Rectal smooth muscle tissue (tissue), 1 donor: ENCODE results near the gene EBF3.

Source experiments
- H3K27ac ChIP-seq: one replicate; pipeline ENCODE4 v1.7.0; 2013; ENCODE audit warnings: low read depth, low read length, inconsistent platforms
- H3K27me3 ChIP-seq: one replicate; pipeline ENCODE4 v1.7.0; 2013; ENCODE audit warnings: low read length; ENCODE audit not compliant: control insufficient read depth, insufficient read depth
- H3K36me3 ChIP-seq: one replicate; pipeline ENCODE4 v1.7.0; 2013; ENCODE audit warnings: low read length; ENCODE audit not compliant: control insufficient read depth, insufficient read depth
- H3K4me1 ChIP-seq: one replicate; pipeline ENCODE4 v1.7.0; 2013; ENCODE audit warnings: low read length; ENCODE audit not compliant: control insufficient read depth, insufficient read depth
- H3K4me3 ChIP-seq: one replicate; pipeline ENCODE4 v1.7.0; 2013; ENCODE audit warnings: low read length
- H3K9ac ChIP-seq: one replicate; pipeline ENCODE4 v1.7.0; 2013; ENCODE audit warnings: low read length

The EBF3 gene

GRCh38 chr10:129792141-129792540 is 171.9 kb downstream of the EBF3 start:
- Histone ChIP-seq H3K27me3 (no peaks in the 10 kb centered on the region), H3K36me3 (no peaks in the 10 kb centered on the region), H3K4me1 (no peaks in the 10 kb centered on the region), H3K4me3 (no peak overlapping the region), H3K9ac (no peak overlapping the region), H3K27ac (no peak overlapping the region)

DNA sequence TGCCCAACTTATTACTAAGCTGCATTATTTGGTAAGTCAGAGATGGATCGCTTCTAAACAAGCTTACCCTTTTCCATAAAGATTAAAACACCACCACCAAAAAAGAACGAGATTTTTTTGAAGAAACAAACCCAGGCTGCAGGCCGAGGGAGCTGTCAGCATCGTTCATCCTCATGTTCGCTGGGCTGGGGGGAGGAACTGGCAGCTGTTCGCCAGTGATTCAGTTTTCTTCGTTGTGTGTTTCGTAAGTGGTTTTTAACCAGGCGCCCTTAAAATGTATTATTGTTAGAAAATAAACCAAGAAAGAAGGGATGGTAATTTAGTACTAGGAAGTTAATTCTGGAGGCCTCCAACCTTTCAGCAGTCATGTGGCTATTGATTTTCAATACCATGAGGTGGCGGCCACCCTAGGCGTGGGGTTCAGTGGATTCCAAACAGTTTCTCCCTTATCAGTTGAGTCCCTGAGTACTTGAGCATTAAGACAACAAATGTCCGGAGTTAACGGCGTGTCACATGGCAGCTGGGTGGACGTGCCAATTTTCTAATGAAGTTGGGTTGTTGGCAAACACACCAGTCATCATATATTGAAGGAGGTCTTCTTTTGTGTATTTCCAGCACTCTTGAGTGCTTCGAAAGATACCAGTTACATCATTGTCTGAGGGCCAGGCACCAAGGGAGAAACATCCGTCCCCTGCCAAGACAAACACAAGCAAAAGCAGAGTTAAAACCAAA is 173.2 kb downstream of the EBF3 start:
- no peak overlapping the region for H3K27ac ChIP-seq
- H3K4me1 ChIP-seq, result no peaks in the 10 kb centered on the region
- H3K36me3 ChIP-seq, result no peaks in the 10 kb centered on the region
- no peaks in the 10 kb centered on the region for H3K27me3 ChIP-seq
- no peak overlapping the region for H3K4me3 ChIP-seq
- H3K9ac ChIP-seq, result no peak overlapping the region

- Histone ChIP-seq H3K9ac (no peak overlapping the region), H3K4me3 (no peak overlapping the region), H3K4me1 (no peaks in the 10 kb centered on the region), H3K27ac (no peak overlapping the region), H3K27me3 (no peaks in the 10 kb centered on the region), H3K36me3 (no peaks in the 10 kb centered on the region)
These were observed 175.9 kb downstream of the EBF3 start for GRCh38 chr10:129788215-129788614.

DNA sequence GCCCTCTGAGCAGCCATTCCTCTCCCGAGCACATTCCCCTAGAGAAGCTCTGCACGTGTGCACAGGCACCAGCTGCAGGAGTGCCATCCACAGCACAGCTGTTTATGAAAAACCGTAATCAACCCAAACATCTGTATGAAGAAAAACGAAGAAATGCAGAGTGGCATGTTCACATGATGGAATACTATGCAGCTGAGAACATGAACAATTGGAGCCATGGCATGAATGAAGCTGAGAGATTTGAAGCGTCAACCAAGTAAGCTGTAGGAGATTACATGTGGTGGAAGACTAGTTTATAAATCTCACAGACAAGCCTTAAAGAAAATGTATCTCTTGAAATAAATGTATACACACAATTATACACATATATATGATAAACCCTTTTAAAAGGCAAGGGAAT is 176.5 kb downstream of the EBF3 start:
- no peaks in the 10 kb centered on the region for H3K36me3 ChIP-seq

DNA sequence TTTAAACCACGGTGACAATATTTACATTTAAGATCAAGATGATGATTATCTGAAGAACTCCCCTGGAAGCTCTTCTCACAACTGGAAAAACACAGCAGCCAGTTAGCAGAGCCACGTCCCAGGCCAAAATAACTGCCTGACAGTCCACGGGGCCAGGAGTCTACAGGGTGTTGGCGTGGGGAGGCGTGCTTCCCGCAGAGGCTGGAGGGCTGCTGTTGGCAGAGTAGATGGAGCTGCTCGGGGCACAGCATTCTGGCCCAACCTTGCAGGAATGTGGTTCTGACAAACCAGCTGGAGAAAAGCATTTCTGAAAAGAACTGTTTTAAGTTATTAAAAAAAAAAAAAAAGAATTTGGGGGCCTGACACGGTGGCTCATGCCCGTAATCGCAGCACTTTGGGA is 177.9 kb downstream of the EBF3 start:
- no peaks in the 10 kb centered on the region for H3K4me1 ChIP-seq
- H3K27me3 ChIP-seq, result no peaks in the 10 kb centered on the region
- H3K36me3 ChIP-seq, result no peaks in the 10 kb centered on the region
- no peak overlapping the region for H3K4me3 ChIP-seq
- no peak overlapping the region for H3K9ac ChIP-seq
- H3K27ac ChIP-seq, result no peak overlapping the region

More for the DNA sequence above, 176.5 kb downstream of the EBF3 start:
- Histone ChIP-seq H3K4me3 (no peak overlapping the region), H3K4me1 (no peaks in the 10 kb centered on the region), H3K27ac (no peak overlapping the region), H3K9ac (no peak overlapping the region), H3K27me3 (no peaks in the 10 kb centered on the region)

- H3K27ac ChIP-seq, result no peak overlapping the region
- H3K27me3 ChIP-seq, result no peaks in the 10 kb centered on the region
- no peaks in the 10 kb centered on the region for H3K36me3 ChIP-seq
- no peak overlapping the region for H3K9ac ChIP-seq
- H3K4me1 ChIP-seq, result no peaks in the 10 kb centered on the region
- no peak overlapping the region for H3K4me3 ChIP-seq
These were observed 178.5 kb downstream of the EBF3 start for GRCh38 chr10:129785536-129785981.
